Transverse colon (tissue), 4 donors: ENCODE data around the gene CYB5D1. TPM values are rescaled to one million over a fixed set of nuclear protein-coding genes. Genes with fewer than 3 reads are reported as not detected.
A peak's percentile ranks its signal among the peaks of the same experiment; 100 is the strongest.

Source experiments
- DNase-seq: peaks from one replicate; pipeline ENCODE4 v3.0.0-alpha.2; 2019
- H3K27ac ChIP-seq, 4 donors: fragments of 200-600 bp; sonication (generic); 2 replicates each; pipeline ENCODE4 v1.5.1; 2016 to 2018; ENCODE audit warnings: inconsistent platforms in 4 of 4
- H3K27me3 ChIP-seq: fragments of 200-600 bp; sonication (generic); 2 replicates; pipeline ENCODE4 v1.5.1; 2017; ENCODE audit warnings: inconsistent platforms
- H3K36me3 ChIP-seq, 4 donors: fragments of 200-600 bp; sonication (generic); 2 replicates each; pipeline ENCODE4 v1.5.1; 2017 to 2019; ENCODE audit warnings: inconsistent platforms in 4 of 4
- H3K4me1 ChIP-seq, 4 donors: fragments of 200-600 bp; sonication (generic); 2 replicates each; pipeline ENCODE4 v1.5.1; 2017 to 2020; ENCODE audit warnings: inconsistent platforms in 4 of 4
- H3K4me3 ChIP-seq, 4 donors: fragments of 200-600 bp; sonication (generic); 1 replicate in 1 of 4; 2 replicates in 3 of 4; pipeline versions ENCODE4 v1.5.1 to v1.6.1; 2017 to 2019; ENCODE audit warnings: inconsistent platforms in 4 of 4
- H3K9me3 ChIP-seq, 2 donors: fragments of 200-600 bp; sonication (generic); 2 replicates each; pipeline ENCODE4 v1.5.1; 2017 to 2019; ENCODE audit warnings: inconsistent platforms in 2 of 2
- EP300 ChIP-seq: sonication (generic); formaldehyde crosslinking; IDR thresholded peaks from one replicate; pipeline ENCODE4 v1.6.1; 2017; ENCODE audit warnings: antibody characterized with exemption, low read depth
- POLR2A ChIP-seq: fragments of 450-650 bp; IDR thresholded peaks from one replicate; pipeline ENCODE4 v1.6.1; 2016; ENCODE audit warnings: antibody characterized with exemption, mild to moderate bottlenecking, moderate library complexity
- POLR2AphosphoS5 ChIP-seq, 3 donors: sonication (generic); formaldehyde crosslinking; IDR thresholded peaks; one replicate each; pipeline ENCODE4 v1.6.1; 2016; ENCODE audit warnings: antibody characterized with exemption in 3 of 3
- WGBS, 2 donors: methylation state at CpG; one replicate each; pipeline ENCODE4 v1.1.5; 2018; ENCODE audit warnings: low coverage in 1 of 2; 5-methylcytosine and 5-hydroxymethylcytosine counted together
- in situ Hi-C, 4 donors: fragments of 200-750 bp; cut with MboI; loops; one replicate each; pipeline versions ENCODE4 v1.15.0 to v1.15.1; 2017; ENCODE audit warnings: low sequenced_read_pairs in 3 of 4, low pct_ligation_motif_present in 1 of 4, low pct_unique_long_range_greater_than_20kb in 1 of 4
- intact Hi-C: fragments of 100-400 bp; cut with DNase I; formaldehyde crosslinking; loops from one replicate; pipeline ENCODE4 v1.15.1; 2023; ENCODE audit warnings: low total_unique reads
- total RNA-seq, 4 donors: library from RNA; depleted of rRNA; stranded (reverse); fragments of >200 nt; gene quantifications; one replicate each; pipeline ENCODE4 v1.1.0, GENCODE V29; 2016
- TF ChIP-seq, protein P1 (sequence below), 5 experiments: fragments of 200-600 bp in 3 of 5; fragments of 450-650 bp in 2 of 5; sonication (generic) in 3 of 5; IDR thresholded peaks; 1 replicate in 2 of 5; 2 replicates in 3 of 5; pipeline ENCODE4 v1.5.1; 2016 to 2017; ENCODE audit warnings: antibody characterized with exemption in 5 of 5, inconsistent platforms in 3 of 5, mild to moderate bottlenecking in 2 of 5, moderate library complexity in 1 of 5

CYB5D1 gene
- total RNA-seq, 4 donors from 2014 or later: 4.9 to 50.4 (median 9.6) TPM; not detected in 1

DNA sequence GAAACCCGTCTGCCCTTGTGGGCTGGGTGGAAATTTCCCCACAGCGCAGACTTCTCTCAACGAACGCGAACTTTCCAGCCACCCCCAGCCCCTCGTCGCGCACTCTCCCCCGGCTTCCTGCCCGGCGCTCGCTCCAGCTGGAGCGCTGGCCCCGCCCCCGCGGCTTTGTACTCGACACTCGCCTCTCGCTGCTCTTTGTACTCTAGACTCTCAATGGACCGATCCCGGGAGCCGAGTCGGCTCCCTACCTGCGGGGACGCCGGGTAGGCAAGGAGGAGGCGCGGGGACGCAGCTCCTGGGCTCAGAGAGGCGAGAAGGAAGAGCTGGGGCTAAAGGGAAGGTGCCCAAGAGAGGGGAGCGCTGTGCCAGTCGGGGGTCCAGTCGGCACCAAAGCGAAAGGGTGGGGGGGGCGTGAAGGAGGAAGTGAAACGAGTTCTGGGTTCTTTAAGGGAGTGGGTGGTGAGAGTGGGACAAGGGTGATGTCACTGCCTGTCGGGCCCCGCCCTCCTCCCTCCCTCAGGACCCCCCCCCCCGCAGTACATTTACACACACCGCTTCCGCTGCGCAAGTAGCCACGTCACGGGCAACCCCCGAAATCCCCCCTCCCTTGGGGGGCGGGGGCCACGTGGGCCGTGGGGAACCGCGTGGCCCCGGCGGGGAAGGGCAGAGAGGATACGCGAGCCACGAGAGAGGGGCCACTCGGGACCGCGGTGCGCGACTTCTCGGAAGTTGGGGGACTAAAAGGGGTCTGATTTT lies 14.1 kb upstream of the CYB5D1 start:
- Histone ChIP-seq H3K4me3 (peak overlapping the region; percentile 45 to 78 (median 59)), H3K9me3 (no peaks in the 10 kb centered on the region), H3K27me3 (no peaks in the 10 kb centered on the region), H3K36me3 (peaks cover 0 to 31% (median 7%) of the 10 kb centered on the region in 4 donors), H3K4me1 (peaks cover 30 to 60% (median 36%) of the 10 kb centered on the region in 4 donors), H3K27ac (peak overlapping the region; percentile 97 to 99 (median 99))
- intact Hi-C loops (loop anchor here (2.0 to 5.0 kb wide), 2 partner anchors 13 to 601 kb away; partner anchors contain the start of genes GABARAP and NAA38), in situ Hi-C loops (no loop called here)
- TF ChIP-seq, protein P1, sequence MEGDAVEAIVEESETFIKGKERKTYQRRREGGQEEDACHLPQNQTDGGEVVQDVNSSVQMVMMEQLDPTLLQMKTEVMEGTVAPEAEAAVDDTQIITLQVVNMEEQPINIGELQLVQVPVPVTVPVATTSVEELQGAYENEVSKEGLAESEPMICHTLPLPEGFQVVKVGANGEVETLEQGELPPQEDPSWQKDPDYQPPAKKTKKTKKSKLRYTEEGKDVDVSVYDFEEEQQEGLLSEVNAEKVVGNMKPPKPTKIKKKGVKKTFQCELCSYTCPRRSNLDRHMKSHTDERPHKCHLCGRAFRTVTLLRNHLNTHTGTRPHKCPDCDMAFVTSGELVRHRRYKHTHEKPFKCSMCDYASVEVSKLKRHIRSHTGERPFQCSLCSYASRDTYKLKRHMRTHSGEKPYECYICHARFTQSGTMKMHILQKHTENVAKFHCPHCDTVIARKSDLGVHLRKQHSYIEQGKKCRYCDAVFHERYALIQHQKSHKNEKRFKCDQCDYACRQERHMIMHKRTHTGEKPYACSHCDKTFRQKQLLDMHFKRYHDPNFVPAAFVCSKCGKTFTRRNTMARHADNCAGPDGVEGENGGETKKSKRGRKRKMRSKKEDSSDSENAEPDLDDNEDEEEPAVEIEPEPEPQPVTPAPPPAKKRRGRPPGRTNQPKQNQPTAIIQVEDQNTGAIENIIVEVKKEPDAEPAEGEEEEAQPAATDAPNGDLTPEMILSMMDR (IDR thresholded peaks at IDR 0.05): no peak
- TF ChIP-seq EP300 (no peak), POLR2A (peak; percentile 92), POLR2AphosphoS5 (IDR thresholded peaks at IDR 0.05) (peak; percentile 52 to 84 (median 82))
- DNase-seq: peak; percentile 91
- 0 to 1% methylated on average over 3 to 49 of the region's 61 CpGs for WGBS, 2 donors

DNA sequence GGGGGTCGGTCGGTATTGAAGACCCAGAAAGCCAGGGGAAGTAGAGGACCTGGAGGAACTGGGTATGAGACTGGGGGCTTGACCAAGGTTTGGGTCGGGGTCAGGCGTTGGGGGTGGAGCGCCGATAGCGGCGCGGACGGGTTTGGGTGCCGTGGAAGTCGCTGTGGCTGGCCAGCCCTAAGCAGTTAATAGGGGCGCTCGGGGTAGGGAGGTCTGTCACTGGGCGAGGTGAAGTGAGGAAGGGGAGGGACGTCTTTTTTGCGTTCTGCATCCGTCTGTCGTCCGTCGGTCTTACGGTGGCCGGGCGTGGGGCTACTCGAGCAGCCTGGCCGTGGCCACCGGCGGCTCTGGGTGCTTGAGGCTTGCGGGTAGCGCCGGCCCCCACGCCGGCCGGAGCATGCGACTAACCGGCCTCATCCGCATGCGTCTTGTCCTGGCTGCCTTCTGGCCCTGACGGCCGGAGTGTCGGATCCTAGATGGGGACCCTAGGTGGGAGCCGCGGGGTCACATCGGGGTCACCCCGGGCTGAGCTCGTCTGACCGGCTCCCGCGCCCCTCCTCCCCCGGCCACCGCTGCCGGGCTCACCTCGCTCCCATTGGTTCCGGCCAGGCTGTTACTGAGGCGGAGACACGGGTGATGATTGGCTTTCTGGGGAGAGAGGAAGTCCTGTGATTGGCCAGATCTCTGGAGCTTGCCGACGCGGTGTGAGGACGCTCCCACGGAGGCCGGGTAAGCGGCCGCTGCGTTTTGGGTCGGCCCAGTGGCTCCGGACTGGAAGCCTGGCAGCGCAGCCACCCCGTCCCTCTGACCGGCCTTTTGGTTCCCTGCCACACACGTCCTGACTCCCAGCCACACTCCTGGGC lies 13.3 kb upstream of the CYB5D1 start:
- H3K36me3 ChIP-seq: peaks cover 0 to 39% (median 10%) of the 10 kb centered on the region in 4 donors
- no peaks in the 10 kb centered on the region for H3K9me3 ChIP-seq
- intact Hi-C loops: loop anchor here (5.0 kb wide), 1 partner anchor 602 kb away; the partner anchor contains the start of gene GABARAP
- 0 to 1% methylated on average over 2 to 35 of the region's 71 CpGs for WGBS, 2 donors
- peak; percentile 94 for DNase-seq
- in situ Hi-C loops: no loop called here
- peak overlapping the region; percentile 45 to 78 (median 59) for H3K4me3 ChIP-seq
- no peaks in the 10 kb centered on the region for H3K27me3 ChIP-seq
- TF ChIP-seq, protein P1 (IDR thresholded peaks at IDR 0.05): no peak
- TF ChIP-seq EP300: no peak
- TF ChIP-seq POLR2AphosphoS5 (IDR thresholded peaks at IDR 0.05): peak; percentile 85 to 98 (median 92)
- TF ChIP-seq POLR2A: peak; percentile 75
- H3K27ac ChIP-seq: peak overlapping the region; percentile 97 to 99 (median 99)
- peaks cover 22 to 53% (median 28%) of the 10 kb centered on the region in 4 donors for H3K4me1 ChIP-seq

DNA sequence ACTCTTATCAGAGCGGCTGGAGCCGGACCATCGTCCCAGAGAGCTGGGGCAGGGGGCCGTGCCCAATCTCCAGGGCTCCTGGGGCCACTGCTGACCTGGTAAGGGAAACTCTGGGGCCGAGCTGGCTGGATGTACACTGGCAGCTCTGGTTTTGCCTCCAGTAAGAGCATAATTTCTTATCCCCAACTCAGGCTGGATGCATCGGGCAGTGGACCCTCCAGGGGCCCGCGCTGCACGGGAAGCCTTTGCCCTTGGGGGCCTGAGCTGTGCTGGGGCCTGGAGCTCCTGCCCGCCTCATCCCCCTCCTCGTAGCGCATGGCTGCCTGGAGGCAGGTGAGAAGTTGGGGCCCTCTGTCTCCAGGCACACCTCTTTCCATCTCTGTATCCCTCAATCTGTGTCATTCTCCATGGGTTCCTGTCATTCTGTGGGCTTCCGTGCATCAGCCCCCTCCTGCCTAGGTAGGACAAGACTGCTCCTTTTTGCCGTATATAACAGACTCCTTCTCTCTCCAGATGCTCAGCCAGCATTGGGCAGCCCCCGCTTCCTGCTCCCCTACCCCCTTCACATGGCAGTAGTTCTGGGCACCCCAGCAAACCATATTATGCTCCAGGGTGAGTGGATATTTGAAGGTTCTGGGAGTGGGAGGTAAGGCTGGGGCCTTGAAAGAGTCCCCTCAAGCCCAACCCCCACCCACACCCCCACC lies 12.3 kb upstream of the CYB5D1 start:
- no peak for DNase-seq
- H3K36me3 ChIP-seq: peaks cover 0 to 41% (median 15%) of the 10 kb centered on the region in 4 donors
- H3K27ac ChIP-seq: peak overlapping the region; percentile 97 to 99 (median 99)
- WGBS, 2 donors: 81% methylated on average over 14 of the region's 15 CpGs; no CpG with 5 or more reads in 1 of the 2 donors
- peak overlapping the region in 2 of 4 donors; percentile 64 to 78 for H3K4me3 ChIP-seq
- H3K9me3 ChIP-seq: no peaks in the 10 kb centered on the region
- intact Hi-C loops (no loop called here), in situ Hi-C loops (no loop called here)
- TF ChIP-seq EP300 (no peak), POLR2AphosphoS5 (IDR thresholded peaks at IDR 0.05) (no peak), POLR2A (no peak)
- TF ChIP-seq, protein P1 (IDR thresholded peaks at IDR 0.05): no peak
- no peaks in the 10 kb centered on the region for H3K27me3 ChIP-seq
- H3K4me1 ChIP-seq: peaks cover 17 to 43% (median 19%) of the 10 kb centered on the region in 4 donors
